Colon (tissue), 2 donors: Measurements from ENCODE around the gene TJP2.

Experiments
- FAIRE-seq: peaks from 2 replicates; lab custom pipeline; 2012; peaks lifted over from hg19 to GRCh38; lab: Jason Lieb, UNC
- donor health status: control.
- donor health status: control.

TJP2 gene

DNA sequence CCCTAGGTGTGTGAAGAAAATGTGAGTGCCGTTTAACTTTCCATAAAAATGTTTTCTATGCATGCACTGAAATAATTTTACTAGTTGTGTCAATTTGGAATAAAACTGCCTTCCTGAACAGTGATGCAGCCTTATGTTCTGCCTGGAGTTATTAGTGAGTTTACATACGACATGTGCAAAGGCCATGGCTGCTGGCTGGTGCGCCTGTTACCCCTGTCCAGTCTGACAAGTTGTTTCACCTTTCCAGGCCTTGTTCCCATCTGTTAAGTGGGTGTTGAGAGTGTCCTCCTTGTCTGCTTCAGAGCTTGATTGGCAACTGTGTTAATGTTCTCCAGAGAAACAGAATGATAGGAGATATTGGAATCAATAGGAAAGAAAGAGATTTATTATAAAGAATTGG, 60.6 kb downstream of the TJP2 start:
- no peak for FAIRE-seq

DNA sequence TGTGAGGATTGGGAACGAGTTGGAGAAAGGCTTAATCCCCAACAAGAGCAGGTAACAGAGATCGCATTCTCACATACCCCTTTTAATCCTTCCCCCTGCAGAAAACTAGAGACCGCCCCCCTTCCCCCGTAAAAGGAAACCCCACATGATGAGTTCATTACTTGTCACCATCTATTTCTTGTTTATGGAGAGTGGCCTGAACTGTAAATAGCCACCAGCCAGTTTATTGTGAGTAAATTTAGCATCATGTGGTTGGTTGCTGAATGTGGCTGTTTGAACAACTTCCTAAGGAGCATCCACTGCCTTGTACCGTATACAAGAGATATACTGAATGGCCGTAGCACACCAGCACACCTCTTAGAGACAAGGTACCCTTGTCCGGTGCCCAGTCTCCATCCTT, 62.1 kb downstream of the TJP2 start:
- no peak for FAIRE-seq

DNA sequence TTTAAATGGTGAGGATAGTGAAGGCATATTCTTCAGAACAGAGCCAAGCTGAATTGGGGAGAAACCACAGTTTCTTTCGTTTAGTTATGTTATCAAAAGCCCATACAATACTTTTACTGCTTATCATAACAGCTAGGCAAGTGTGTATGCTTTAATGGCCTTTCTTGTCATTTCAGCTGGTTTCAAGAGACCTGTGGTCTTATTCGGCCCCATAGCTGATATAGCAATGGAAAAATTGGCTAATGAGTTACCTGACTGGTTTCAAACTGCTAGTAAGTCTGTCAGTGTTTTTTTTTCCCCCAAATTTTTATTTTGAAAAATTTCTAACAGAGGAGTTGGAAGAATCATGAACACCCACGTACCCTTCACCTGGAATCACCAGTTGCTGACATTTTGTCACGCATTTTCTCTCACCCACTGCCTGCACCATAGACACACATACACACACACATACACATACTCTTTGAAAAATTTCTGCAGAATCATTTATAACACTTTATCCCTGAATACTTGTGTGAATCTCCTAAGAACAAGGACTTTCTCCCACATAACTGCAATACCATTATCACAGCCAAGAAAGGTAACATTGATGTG, 63.7 kb downstream of the TJP2 start:
- no peak for FAIRE-seq

DNA sequence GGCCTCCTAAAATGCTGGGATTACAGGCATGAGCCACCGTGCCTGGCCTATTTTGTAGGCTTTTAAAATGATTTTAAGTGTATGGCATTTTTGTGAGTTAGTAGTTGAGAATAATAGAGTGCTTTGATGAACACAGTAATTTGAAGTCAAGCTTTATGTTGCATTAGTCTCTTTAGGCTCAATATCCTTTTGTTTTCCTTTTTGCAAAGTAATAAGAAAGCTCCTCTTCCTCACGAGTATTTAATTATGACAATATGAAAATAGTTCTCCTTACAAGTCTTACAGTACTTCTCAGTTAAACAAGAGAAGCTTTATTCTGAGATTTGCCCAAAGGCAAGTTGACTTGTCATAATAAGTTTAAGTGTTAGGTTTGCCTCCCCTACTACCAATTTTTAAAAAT, 69.0 kb downstream of the TJP2 start:
- FAIRE-seq, result no peak

DNA sequence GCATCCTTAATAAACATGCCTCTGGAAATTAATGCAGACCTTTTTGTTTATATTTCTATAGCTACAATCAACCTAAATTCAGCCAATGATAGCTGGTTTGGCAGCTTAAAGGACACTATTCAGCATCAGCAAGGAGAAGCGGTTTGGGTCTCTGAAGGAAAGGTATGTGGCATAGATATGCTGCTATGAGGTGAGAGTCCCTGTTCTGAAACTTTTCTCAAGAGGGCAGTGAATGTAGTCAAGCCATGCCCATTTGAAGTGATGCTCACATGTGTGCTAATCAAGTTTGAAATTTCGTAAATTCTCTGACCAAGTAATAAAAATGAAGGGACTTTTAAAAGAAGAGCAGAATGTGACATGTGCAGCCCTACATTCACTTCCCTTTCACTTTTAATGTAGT, 72.6 kb downstream of the TJP2 start:
- FAIRE-seq, result no peak

DNA sequence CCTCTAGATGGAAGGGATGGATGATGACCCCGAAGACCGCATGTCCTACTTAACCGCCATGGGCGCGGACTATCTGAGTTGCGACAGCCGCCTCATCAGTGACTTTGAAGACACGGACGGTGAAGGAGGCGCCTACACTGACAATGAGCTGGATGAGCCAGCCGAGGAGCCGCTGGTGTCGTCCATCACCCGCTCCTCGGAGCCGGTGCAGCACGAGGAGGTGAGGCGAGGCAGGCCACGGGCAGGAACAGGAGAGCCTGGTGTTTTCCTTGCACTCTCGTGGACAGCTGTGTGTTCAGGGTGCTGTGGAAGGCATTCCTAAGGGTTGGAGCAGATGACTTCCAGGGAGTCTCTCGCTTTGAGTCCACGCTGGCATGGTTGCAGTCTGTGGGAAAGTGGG, 73.9 kb downstream of the TJP2 start:
- FAIRE-seq, result no peak

DNA sequence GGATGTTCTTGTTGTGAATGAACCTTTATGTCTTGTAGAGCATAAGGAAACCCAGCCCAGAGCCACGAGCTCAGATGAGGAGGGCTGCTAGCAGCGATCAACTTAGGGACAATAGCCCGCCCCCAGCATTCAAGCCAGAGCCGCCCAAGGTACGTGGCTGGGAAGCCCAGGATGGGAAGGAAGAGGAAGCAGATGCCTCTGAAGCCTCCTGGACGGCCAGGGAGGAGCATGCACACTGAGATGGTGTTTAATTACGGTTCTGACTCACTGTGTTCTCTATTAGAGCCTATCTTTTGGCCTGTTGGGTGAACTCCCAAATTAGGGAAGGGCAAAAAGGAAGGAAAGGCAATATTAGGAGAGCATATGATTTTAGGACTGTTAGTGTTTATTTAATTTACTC, 75.3 kb downstream of the TJP2 start:
- FAIRE-seq, result no peak

DNA sequence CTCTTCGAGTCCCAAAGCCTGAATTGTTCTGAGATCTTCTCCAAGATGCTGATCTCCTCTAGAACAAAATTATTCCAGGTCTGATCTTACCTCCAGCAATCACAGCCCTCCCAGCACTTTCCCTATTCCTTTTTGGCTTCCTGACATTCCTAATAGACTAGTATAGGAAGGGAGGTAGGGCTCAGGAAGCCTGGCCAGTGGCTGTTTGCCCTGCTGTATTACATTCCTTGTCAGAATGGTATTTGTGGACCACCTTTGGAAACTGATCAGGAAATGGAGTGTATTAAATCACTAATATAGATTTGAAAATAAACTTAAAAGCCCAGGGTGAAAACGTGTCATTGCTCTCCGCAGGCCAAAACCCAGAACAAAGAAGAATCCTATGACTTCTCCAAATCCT, 76.6 kb downstream of the TJP2 start:
- no peak for FAIRE-seq

DNA sequence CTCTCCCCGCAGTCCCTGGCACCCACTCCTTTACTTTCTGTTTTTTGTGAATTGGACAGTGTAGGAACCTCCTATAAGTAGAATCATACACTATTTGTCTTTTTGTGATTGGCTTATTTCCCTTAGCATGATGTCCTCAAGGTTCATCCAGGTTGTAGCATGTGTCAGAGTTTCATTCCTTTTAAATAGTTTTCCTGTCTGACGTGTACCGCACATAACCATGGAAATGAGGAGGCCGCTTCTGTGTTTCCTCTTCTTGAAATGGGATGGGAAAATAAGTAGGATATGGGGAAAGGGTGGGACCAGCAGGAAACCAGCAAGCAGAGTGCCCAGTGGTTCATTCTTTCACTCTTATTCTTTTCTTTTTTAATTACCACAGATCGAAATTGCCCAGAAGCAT, 78.4 kb downstream of the TJP2 start:
- FAIRE-seq, result no peak

DNA sequence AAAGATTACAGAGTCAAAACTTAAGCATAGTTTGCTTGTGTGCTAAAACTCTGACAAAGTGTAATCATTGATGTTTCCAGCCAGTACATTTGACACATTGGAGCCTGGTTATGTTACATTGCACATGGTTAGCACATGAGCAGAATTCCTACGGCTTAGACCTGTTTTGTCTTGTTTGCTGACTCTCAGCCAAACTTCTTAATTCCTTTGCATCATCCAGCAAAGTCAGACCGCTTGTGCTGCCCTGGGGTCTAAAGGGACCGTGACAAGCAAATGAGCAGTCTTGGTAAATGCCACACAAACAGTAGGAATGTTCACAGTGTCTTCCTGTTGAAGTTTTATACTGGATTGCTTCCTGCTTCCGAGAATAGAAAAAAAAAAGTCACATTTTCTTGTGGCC, 79.0 kb downstream of the TJP2 start:
- FAIRE-seq, result no peak

DNA sequence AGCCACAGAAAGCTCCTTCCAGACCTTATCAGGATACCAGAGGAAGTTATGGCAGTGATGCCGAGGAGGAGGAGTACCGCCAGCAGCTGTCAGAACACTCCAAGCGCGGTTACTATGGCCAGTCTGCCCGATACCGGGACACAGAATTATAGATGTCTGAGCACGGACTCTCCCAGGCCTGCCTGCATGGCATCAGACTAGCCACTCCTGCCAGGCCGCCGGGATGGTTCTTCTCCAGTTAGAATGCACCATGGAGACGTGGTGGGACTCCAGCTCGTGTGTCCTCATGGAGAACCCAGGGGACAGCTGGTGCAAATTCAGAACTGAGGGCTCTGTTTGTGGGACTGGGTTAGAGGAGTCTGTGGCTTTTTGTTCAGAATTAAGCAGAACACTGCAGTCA, 80.1 kb downstream of the TJP2 start:
- FAIRE-seq, result no peak

DNA sequence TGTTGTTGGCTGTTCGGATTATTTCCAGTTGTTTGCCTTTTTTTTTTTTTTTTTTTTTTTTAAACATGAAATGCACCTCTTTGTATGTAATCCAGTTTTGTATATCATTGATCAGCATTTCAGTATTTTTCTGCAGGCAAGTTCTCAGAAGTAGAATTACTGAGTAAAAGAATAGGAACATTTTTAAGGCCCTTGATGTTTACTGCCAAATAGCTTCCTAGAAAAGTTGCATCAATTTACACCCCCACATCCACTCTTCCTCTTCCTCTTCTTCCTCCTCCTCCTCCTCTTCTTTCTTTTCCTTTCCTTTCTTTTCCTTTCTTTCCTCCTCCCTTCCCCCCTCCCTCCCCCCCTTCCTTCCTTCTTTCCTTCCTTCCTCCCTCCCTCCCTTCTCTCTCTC, 81.5 kb downstream of the TJP2 start:
- no peak for FAIRE-seq

DNA sequence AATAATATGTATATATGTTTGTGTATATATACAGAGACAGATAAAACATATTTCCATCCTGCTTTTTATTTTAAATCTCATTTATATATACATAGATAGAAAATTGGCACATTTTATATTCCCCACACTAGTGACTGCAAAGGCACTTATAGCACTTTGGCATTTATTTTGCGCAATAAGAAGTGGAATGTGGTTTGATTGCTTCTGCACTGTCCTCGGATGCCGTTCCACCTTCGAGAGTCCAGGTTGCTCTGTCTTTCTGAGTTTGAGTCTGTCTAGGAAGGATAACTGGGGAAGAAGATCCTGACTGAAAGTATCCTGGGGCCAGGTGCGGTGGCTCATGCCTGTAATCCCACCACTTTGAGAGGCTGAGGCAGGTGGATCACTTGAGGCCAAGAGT, 84.5 kb downstream of the TJP2 start:
- no peak for FAIRE-seq

DNA sequence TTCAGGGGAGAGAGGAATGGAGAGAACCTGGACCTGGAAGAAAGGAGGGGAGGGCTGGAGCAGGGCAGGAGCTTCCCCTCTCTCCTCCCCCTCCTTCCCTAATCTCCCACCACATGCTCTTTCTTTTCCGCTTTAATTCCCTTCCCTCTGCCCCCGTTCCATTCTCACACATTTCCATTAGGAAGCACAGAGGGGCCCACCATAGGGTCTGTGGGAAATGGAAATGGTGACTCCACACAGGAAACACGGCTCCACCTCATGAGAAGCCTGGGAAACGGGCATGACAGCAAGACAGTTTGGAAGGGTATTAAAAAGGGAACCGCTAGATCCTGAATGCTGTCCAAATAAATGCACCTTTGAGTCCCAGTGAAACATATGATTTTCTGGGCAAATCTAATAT, 86.1 kb downstream of the TJP2 start:
- FAIRE-seq, result no peak

DNA sequence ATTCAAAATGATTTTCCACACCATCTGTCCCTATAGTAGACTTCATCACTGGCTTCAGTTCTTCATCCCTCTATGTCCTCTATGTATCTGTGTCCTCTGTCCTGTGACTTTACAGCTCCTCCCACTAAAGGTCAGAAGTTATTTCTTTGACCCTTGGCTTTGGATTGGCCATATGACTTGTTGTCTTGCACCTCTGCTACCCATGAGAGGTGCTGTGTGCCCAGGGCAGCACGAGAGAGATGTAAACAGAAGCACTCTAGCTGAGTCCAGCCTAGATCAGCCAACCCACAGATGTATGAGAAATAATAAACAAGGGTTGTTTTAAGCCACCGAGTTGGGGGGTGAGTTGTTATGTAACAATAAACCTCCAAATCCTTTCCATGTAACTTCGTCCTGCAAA, 87.6 kb downstream of the TJP2 start:
- FAIRE-seq, result no peak

DNA sequence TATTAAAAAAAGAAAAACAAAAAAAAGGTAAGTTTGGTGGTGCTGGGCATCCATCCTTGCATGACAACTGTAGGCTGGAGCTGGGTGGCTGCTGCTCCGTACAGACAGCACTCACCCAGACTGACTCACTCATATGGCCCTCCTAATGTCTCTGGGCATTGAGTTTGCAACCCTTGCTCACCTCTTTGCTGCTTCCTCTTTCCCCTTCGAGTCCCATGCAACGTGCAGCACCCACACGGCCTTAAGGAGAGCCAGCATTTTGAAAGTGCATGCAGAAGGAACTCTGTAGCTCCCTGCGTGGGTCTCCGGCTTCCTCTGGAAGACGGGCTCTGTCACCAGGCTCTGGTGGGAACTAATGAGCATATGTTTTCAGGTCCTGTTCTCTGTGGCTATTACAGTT, 90.4 kb downstream of the TJP2 start:
- no peak for FAIRE-seq

DNA sequence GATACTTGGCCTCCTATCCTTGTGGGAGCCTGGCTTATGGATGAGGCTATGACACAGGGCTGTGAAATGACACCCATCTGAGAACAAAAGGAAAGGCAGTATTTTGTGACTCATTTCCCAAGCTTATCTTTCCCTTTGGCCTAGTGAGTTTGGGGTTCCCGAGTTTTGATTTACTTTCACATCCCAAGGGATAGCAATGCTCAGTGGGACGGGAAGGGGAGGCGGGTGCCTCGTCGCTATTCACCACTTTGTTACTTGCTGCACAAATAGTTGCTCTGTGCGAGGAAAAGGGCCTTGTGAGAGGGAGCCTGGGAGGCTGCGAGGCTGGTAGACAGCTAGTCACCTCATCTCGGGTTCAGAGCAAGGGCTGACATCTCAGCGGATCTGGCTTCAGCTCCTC, 91.8 kb downstream of the TJP2 start:
- no peak for FAIRE-seq

DNA sequence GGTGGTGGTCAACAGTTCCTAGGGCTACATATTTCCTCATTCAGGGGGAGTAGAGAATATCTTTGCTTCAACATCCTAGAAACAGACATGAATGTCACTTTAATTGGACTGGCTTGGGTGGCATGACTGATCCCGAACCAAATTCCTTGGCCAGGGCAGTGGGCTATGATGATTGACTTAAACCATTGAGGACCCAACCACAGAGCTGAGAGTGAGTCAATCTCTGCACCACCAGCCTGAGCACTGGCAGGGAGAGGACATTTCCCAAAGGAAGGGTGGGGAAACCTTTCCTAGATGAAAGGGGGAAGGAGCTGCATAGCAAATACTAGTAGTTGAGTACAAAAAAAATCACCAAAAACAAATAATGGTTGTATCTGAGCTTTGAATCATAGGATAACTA, 98.1 kb downstream of the TJP2 start:
- FAIRE-seq, result no peak

DNA sequence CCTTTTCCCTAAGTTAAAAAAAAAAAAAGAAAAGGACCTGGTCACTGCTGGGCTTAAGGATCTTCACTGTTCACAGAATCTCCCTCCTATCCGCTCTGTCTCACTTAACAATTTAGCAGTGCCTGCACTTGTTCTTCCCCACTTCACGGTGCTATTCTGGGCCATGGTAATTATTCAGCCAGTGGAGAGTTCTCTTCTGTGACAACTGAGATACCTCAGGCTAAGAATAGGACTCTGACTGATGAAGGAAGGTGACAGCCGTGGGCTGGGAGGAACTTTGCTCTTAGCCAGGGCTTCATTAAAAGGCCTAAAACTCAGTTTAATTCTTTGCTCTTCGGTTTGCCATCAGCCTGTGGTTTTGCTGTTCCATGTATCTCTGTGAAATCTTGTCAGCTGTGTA, 99.1 kb downstream of the TJP2 start:
- FAIRE-seq, result no peak

DNA sequence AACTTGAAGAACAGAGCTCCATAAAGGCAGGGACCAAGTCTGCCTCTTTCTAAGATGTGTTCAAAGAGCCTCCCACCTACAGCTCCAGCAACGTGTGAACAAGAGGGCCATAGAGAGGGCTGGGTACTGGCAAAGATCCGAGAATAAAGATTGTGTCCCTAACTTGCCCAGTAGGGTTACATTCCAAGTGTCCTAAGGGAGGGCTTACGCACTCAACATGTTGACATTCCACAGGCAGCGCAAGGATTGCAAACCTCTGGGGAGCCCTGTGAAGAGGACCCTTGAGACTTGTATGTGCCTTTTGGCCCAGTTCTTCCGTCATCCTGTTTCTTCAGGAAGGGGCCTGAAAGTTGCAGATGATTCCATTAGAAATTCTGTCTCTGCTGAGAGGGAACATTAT, 102.7 kb downstream of the TJP2 start:
- no peak for FAIRE-seq

DNA sequence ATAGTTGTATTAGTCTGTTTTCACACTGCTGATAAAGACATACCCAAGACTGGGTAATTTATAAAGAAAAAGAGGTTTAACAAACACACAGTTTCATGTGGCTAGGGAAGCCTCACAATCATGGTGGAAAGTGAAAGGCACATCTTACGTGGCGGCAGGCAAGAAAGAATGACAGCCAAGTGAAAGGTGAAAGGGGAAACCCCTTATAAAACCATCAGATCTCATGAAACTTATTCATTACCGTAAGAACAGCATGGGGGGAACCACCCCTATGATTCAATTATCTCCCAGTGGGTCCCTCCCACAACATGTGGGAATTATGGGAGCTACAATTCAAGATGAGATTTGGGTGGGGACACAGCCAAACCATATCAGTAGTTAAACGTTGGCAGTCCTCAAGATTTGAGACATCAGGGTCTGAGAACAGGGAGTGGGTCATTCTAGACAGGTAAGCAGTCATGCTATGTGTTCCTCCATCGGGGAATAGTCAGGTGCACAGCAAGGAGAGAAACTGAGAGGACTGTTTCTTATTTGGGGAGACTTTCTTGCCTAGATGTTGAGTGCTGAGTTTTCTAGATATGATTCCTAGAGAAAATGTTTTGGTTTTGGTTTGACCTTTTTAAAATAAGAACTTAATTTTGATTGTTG, 105.1 kb downstream of the TJP2 start:
- FAIRE-seq, result no peak

DNA sequence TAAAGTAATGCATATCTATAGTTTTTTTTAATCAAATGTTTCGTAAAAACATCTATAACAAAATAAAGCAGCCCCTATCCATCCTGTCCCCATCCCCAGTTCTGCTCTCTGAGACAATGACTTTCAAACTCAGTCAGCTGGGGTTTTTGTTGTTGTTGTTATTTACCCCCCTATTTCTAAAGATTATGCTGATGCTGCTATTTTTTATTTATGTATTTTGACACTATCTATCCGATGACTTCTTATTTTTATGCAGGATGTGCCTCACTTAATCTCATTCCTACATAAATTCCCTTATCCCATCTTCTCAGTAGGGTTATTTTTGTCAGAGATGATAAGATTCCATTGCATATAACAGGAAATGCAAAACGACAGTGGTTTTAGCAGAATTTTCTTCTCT, 105.7 kb downstream of the TJP2 start:
- FAIRE-seq, result no peak

DNA sequence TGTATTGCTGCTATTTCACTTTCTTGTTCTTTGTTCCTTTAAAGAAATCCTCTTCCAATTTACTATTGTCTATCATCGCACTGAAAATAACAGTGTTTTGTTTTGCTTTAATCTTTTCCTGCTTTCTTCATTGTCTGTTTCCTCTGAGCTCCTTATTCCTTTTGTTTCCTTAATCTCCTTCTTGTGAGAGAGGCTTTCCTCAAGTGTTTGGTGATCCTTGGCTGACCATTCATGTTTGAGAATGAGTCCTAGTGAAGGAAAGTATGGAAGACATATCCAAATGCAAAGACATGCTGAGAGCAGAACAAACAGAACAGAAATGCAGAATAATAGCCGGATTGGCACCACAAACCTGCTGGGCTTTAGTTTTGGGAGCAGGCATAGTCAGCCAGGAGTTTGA, 108.9 kb downstream of the TJP2 start:
- FAIRE-seq, result no peak

DNA sequence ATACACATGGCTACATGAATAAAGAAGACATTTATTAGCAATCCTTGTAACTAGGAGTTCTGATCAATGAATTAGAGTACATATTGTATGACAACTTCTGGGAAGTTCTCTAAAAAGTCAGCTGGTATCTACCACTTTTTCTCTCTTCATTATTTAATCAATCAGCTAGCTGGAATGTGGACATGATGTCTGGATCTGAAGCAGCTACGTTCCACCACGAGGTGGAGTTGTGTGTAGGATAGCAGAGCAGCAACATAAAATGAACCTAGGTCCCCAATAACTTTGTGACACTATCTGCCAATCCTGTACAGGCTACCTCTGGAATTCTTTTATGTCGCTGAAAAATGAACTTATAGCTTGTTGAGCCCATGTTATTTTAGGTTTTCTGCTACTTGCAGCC, 118.0 kb downstream of the TJP2 start:
- FAIRE-seq, result no peak

DNA sequence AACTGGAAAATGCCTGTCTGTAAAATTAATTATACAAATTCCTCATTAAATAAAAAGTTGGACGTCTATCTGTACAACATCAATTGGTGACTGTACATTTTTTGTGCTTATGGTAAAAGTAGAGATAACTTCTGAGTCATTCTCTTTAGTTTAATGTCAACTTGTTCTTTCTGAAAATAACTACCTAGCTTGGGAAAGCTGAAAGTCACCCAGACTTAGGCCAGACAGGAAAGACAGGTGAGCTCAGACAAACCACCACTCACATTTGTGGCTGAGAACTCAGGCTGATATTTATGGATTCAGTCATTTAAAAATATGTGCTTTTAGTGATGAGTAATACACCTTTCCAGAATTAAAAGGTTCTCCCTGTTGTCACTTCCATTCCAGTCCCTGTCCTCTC, 119.1 kb downstream of the TJP2 start:
- no peak for FAIRE-seq
